Measurements from ENCODE around the gene MAP3K20.
"Not testable (repeated sequence)": the region's sequence is repeated elsewhere in the genome, so short reads cannot be mapped to it uniquely, and the experiment has no call there.

MAP3K20 gene

GRCh38 chr2:173164396-173164795 is 88.8 kb downstream of the MAP3K20 start:
- DNase-seq: no peak

GRCh38 chr2:173165443-173166238 is 90.0 kb downstream of the MAP3K20 start:
- no peak for DNase-seq

GRCh38 chr2:173171321-173171720 is 95.7 kb downstream of the MAP3K20 start:
- no peak for DNase-seq

- no peak for DNase-seq
Measured at GRCh38 chr2:173171924-173172643, 96.4 kb downstream of the MAP3K20 start.

GRCh38 chr2:173174339-173174738 is 98.7 kb downstream of the MAP3K20 start:
- not testable (repeated sequence) for DNase-seq

- no peak for DNase-seq
Measured at GRCh38 chr2:173175222-173175621, 99.6 kb downstream of the MAP3K20 start.

GRCh38 chr2:173181982-173182381 is 106.3 kb downstream of the MAP3K20 start:
- no peak for DNase-seq

- DNase-seq: peak; percentile 18
Measured at GRCh38 chr2:173184031-173185004, 108.7 kb downstream of the MAP3K20 start.

GRCh38 chr2:173185437-173185836 is 109.8 kb downstream of the MAP3K20 start:
- DNase-seq: no peak

- DNase-seq: no peak
Measured at GRCh38 chr2:173187941-173188788, 112.5 kb downstream of the MAP3K20 start.

- no peak for DNase-seq
Measured at GRCh38 chr2:173191601-173192000, 116.0 kb downstream of the MAP3K20 start.

GRCh38 chr2:173192071-173192470 is 116.4 kb downstream of the MAP3K20 start:
- no peak for DNase-seq

- no peak for DNase-seq
Measured at GRCh38 chr2:173193925-173194324, 118.3 kb downstream of the MAP3K20 start.

GRCh38 chr2:173195100-173195499 is 119.5 kb downstream of the MAP3K20 start:
- DNase-seq: no peak

GRCh38 chr2:173196080-173196479 is 120.4 kb downstream of the MAP3K20 start:
- DNase-seq: no peak

- DNase-seq: no peak
Measured at GRCh38 chr2:173196638-173197037, 121.0 kb downstream of the MAP3K20 start.

GRCh38 chr2:173198327-173198726 is 122.7 kb downstream of the MAP3K20 start:
- no peak for DNase-seq

- peak; percentile 32 for DNase-seq
Measured at GRCh38 chr2:173199294-173199693, 123.6 kb downstream of the MAP3K20 start.

- DNase-seq: no peak
Measured at GRCh38 chr2:173202570-173202969, 126.9 kb downstream of the MAP3K20 start.

- DNase-seq: no peak
Measured at GRCh38 chr2:173204316-173204715, 128.7 kb downstream of the MAP3K20 start.

- DNase-seq: no peak
Measured at GRCh38 chr2:173205375-173205774, 129.7 kb downstream of the MAP3K20 start.

- DNase-seq: not testable (repeated sequence)
Measured at GRCh38 chr2:173207124-173207523, 131.5 kb downstream of the MAP3K20 start.

Data from suppressor macrophage treated with lipopolysaccharide for 4 hours (primary cell).